Breast epithelium (tissue), 4 donors: ENCODE data around the gene LIMS1. TPM values are rescaled to one million over a fixed set of nuclear protein-coding genes. Genes with fewer than 3 reads are reported as not detected.
"Not testable (repeated sequence)": the region's sequence is repeated elsewhere in the genome, so short reads cannot be mapped to it uniquely, and the experiment has no call there.

Experiments used
- DNase-seq, 2 donors: peaks; one replicate each; pipeline ENCODE4 v3.0.0-alpha.2; 2019; ENCODE audit warnings: low spot score in 2 of 2
- H3K27ac ChIP-seq, 2 donors: fragments of 200-600 bp; sonication (generic) in 1 of 2; one replicate each; pipeline ENCODE4 v1.5.1; 2016 to 2019; ENCODE audit warnings: mild to moderate bottlenecking in 1 of 2
- H3K27me3 ChIP-seq, 2 donors: fragments of 200-600 bp; sonication (generic) in 1 of 2; one replicate each; pipeline versions ENCODE4 v1.5.1 to v1.6.0; 2017 to 2019; ENCODE audit warnings: control low read depth in 1 of 2, mild to moderate bottlenecking in 1 of 2
- H3K36me3 ChIP-seq: fragments of 200-600 bp; one replicate; pipeline ENCODE4 v1.5.1; 2019
- H3K4me1 ChIP-seq, 2 donors: fragments of 200-600 bp; sonication (generic); one replicate each; pipeline ENCODE4 v1.5.1; 2016 to 2019; ENCODE audit warnings: control low read depth in 1 of 2
- H3K4me3 ChIP-seq, 3 donors: fragments of 200-600 bp; sonication (generic); 1 replicate in 2 of 3; 2 replicates in 1 of 3; pipeline ENCODE4 v1.5.1; 2016 to 2019; ENCODE audit warnings: mild to moderate bottlenecking in 3 of 3, moderate library complexity in 2 of 3
- H3K9me3 ChIP-seq, 2 donors: fragments of 200-600 bp; sonication (generic) in 1 of 2; one replicate each; pipeline ENCODE4 v1.5.1; 2016 to 2019; ENCODE audit warnings: control low read depth in 1 of 2
- intact Hi-C: fragments of 100-400 bp; cut with DNase I; formaldehyde crosslinking; loops from one replicate; pipeline ENCODE4 v1.15.1; 2023; ENCODE audit warnings: low total_unique reads
- total RNA-seq, 3 donors: library from RNA; depleted of rRNA; stranded (reverse); fragments of >200 nt; gene quantifications; one replicate each; pipeline ENCODE4 v1.1.0, GENCODE V29; 2016

Gene LIMS1
- total RNA-seq, 3 donors from 2014 or later, result 66.5 to 123 (median 93.1) TPM

DNA sequence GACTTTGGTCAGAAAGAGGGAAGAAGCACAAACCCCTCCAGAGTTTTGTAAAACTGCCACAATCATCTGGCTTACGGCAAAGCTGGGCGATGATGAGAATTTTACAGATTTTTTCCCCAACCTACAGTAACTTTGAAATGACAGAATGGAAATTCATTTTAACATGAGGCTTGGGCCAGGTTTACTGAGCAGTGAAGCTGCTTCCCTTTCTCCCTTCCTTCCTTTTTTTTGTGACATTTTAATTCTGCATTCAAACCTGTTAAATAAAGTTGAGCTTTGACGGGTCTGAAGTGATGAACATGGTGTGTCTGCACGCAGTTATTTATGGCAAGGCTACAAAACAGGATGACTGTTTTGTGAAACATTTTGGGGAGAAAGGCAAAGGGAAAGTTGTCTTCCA, 123.2 kb downstream of the LIMS1 start:
- H3K27me3 ChIP-seq, H3K9me3 ChIP-seq, DNase-seq, H3K4me3 ChIP-seq, H3K27ac ChIP-seq, H3K36me3 ChIP-seq, intact Hi-C loops, H3K4me1 ChIP-seq: not testable (repeated sequence)

DNA sequence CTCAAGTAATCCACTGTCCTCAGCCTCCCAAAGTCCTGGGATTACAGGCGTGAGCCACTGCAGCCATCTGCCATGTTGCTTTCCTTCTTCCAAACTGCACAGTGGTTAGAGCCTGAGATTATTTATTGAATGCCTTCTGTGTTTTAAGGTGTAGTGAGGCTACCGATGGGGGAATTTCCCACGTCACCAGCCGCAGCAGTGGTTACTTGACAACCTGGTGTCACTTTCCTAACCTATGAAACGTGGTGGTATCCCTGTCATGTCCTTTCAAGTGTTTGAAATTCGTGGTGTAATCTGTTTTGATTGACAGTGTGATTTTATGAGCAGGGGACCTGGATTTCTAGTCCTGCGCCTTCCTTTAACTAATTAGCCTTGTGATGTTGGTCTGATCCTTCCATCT, 124.3 kb downstream of the LIMS1 start:
- DNase-seq, H3K27ac ChIP-seq, H3K36me3 ChIP-seq, H3K27me3 ChIP-seq, intact Hi-C loops, H3K4me3 ChIP-seq, H3K9me3 ChIP-seq, H3K4me1 ChIP-seq: not testable (repeated sequence)

DNA sequence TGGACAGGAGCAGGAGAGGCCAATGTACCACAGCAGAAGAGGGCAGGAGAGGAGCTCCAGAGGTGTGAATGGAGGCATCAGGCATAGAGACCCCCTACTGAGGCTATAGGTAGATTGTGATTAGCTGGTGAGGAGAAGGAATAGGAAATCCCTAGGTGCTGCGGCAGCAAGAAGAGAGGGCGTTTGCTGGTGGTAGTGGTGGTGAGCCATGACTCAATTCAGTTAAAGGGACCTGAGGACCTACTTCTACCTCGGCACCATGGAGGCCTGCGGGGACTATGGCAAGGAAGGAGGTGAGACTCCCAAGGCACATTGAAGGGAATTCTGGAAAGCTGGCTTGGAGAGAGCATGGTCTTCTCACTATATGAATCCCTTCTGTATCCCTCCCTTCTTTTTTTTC, 127.2 kb downstream of the LIMS1 start:
- DNase-seq, H3K27me3 ChIP-seq, intact Hi-C loops, H3K36me3 ChIP-seq, H3K4me3 ChIP-seq, H3K4me1 ChIP-seq, H3K9me3 ChIP-seq: not testable (repeated sequence)
- H3K27ac ChIP-seq, result peak overlapping the region in 1 of 2 donors; percentile 32

DNA sequence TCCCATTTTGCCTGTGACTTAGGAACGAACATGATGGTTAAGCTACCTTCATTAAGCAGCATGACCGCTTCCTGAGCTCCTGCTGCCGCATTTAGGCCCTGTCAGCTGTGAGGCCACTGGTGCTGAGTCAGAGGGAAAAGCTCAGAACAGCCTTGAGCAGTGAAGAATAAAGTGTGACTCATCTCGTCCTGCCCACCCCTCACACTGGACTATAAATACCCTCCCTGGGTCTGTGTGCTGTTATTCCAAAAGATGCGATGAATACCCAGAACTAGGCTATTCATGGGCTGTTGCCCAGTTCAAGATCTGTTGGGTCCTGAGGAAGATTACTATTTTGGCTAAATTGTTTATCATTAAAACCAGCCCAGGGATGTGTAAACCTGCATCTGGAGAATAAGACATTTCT, 127.9 kb downstream of the LIMS1 start:
- H3K36me3 ChIP-seq, H3K9me3 ChIP-seq, H3K4me1 ChIP-seq, H3K27me3 ChIP-seq, DNase-seq, intact Hi-C loops, H3K4me3 ChIP-seq: not testable (repeated sequence)
- peak overlapping the region in 1 of 2 donors; percentile 61 for H3K27ac ChIP-seq

DNA sequence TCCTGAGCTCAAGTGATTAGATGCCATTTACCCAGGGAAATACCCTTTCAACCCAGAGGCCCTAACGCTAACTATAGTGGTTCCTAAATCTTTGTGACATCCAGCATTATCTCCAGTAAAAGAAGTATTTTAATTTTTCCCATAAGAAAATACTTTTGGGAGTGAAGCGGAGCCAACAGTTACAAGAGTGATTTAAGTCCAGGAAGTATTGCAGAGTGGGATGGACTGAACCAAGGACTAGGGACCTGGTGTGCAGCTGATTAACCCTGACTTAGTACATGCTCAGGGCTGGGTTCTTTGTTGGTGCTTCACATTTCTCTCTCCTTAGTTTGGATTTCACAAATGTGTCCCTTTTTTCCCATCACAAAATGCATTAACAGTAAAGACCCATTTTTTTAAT, 129.1 kb downstream of the LIMS1 start:
- H3K27me3 ChIP-seq, intact Hi-C loops, DNase-seq, H3K4me3 ChIP-seq, H3K4me1 ChIP-seq, H3K36me3 ChIP-seq, H3K9me3 ChIP-seq, H3K27ac ChIP-seq: not testable (repeated sequence)

DNA sequence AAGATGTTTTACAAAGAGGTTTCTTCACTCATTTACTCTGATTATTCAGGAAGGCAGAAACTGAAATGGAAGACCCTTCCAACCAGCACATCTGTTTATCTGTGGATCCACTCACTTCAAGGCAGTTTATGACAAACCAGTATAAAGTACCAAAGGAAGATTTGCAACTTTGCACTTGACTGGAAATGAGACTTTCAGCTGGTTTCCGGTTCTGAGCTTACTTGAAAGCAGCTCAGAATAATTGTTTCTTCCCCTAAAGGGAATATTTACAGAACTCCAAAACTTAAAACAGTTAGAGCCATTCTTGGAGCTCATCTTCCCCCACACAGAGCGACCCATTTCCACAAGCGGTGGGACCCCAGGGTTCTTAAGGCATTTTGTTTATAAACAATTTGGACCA, 129.8 kb downstream of the LIMS1 start:
- H3K27me3 ChIP-seq, H3K27ac ChIP-seq, H3K4me1 ChIP-seq, H3K9me3 ChIP-seq, intact Hi-C loops, H3K4me3 ChIP-seq, H3K36me3 ChIP-seq, DNase-seq: not testable (repeated sequence)

DNA sequence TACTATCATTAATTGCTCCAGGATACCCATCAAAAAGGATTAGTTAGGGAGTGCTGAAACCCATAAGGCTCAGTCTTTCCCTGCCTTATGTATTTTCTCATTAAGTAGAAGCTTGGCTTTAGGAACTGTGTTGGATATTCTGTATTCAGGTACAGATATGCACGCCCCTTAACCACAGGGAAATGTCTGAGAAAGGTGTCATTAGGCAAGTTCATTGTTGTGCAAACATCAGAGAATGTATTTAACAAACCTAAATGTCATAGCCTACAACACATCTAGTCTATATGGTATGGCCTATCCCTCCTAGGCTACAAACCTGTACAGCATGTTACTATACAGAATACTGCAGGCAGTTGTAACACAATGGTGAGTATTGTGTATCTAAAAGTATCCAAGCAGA, 130.7 kb downstream of the LIMS1 start:
- H3K36me3 ChIP-seq, H3K4me3 ChIP-seq, H3K27me3 ChIP-seq, H3K9me3 ChIP-seq, intact Hi-C loops, H3K4me1 ChIP-seq, DNase-seq, H3K27ac ChIP-seq: not testable (repeated sequence)

DNA sequence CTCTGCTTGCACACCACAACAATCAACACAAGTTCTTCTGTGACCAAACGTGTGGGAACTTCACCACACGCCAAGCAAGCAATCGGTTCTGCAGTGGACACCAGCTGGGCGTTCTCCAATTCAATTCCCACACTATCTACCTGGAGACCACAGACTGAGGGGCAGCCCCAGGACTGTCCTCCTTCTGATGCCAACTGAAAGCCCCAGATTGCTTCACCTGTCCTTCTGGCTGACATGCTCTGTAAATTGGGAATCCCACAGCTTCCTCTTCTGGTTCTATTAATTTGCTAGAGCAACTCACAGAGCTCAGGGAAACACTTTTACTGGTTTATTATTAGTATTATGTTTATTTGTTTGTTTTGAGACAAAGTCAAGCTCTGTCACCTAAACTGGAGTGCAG, 131.7 kb downstream of the LIMS1 start:
- H3K4me1 ChIP-seq, H3K4me3 ChIP-seq, H3K27me3 ChIP-seq, H3K9me3 ChIP-seq, DNase-seq, intact Hi-C loops, H3K36me3 ChIP-seq, H3K27ac ChIP-seq: not testable (repeated sequence)

DNA sequence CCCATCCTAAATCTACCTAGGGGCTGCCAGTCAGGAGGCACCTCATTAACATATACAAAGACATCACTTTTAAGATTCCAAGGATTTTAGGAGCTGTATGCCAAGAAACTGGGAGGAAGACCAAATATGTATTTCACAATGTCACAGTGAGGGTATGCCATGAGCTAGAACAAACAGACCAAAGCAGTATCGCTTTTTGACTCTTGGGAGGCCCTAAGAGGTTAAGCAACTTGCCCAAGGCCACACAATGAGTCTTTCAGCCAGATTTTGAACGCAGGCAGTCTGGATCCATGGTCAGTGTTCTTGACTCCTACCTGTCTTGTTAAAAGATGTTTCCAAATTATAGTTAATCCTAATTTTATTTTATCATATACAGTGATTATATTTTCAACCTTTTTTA, 132.9 kb downstream of the LIMS1 start:
- H3K36me3 ChIP-seq, H3K4me1 ChIP-seq, H3K4me3 ChIP-seq, H3K9me3 ChIP-seq, H3K27me3 ChIP-seq, DNase-seq, intact Hi-C loops, H3K27ac ChIP-seq: not testable (repeated sequence)

DNA sequence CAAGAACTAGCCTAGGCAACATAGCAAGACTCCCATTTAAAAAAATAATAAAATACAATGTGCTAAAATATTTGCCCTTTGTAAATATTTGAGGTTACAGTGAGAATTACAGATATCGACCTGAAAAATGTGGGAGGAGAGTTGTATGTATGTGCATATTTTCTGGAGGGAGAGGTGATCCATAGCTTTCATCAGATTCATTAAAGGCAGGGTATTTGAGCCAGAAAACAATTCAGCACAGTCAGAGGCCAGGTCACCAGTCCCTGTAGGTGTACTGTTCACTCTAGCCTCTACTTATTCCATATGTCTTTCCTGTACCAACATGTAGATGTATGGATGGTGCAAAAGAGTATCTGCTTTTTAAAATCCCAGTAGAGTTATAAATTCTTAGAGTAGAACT, 136.0 kb downstream of the LIMS1 start:
- H3K4me1 ChIP-seq, intact Hi-C loops, H3K36me3 ChIP-seq, DNase-seq, H3K27me3 ChIP-seq, H3K9me3 ChIP-seq, H3K27ac ChIP-seq, H3K4me3 ChIP-seq: not testable (repeated sequence)

DNA sequence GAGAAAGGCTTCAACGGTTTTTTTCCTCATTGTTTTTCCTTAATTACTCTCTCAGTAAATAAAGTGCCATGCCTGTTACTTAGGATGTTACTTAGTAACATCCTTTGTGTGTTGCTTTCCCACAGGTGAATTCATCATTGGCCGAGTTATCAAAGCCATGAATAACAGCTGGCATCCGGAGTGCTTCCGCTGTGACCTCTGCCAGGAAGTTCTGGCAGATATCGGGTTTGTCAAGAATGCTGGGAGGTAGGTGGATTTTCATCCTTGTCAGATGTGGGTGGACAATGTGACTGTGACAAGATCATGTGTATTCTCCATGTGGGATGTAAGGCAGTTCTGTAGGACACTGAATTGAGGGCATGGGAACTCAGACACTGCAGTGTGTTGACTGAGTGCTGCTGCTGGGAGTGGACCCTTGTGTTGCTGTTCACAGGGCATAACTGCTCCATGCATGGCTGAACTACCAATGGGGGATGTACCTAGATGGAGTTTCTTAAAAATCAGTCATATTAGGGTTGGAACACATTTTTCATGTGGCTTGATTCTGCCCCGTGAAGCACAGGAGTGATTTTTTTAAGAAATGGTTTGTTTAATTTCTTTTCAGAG, 138.0 kb downstream of the LIMS1 start:
- H3K4me1 ChIP-seq, H3K27ac ChIP-seq, H3K4me3 ChIP-seq, H3K27me3 ChIP-seq, DNase-seq, H3K9me3 ChIP-seq, H3K36me3 ChIP-seq, intact Hi-C loops: not testable (repeated sequence)

DNA sequence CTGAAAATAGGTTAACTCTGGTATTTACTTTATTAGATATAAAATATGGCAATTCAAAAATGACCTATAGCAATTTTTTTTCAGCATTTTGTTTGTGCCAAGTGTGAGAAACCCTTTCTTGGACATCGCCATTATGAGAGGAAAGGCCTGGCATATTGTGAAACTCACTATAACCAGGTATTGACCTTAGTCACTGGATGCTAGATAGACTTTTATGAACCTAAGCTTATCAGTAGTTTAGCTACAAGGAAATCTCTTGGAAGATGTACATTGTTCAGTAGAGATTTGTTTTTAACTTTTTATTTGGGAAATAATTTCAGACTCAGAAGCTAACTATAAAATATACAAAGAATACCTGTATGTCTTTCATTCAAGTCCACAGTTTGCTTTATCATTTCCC, 142.3 kb downstream of the LIMS1 start:
- H3K27ac ChIP-seq, H3K4me1 ChIP-seq, H3K27me3 ChIP-seq, H3K36me3 ChIP-seq, intact Hi-C loops, H3K4me3 ChIP-seq, DNase-seq, H3K9me3 ChIP-seq: not testable (repeated sequence)

DNA sequence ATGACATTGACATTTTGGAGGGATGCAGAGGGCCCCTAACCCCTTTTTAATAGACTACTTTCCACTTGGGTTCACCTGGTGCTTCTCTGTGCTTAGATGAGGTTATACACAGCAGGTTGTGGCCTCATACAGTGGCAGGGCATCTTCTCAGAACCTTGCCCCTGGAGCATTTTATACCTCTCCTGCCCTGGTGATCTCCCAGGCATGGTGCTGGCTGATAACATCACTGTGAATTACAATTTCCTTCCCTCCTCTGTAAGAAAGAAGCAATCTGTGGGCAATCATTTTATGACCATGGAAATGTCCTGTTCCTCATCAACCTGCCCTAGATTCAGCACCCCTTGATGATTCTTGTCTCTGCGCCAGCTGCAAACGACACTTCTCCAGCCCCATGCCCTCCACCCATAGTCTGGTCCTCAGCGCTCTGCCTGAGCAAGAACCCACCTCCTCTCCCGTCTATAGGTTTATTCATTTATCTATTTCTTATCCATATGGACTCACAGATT, 143.0 kb downstream of the LIMS1 start:
- H3K4me1 ChIP-seq, DNase-seq, intact Hi-C loops, H3K27me3 ChIP-seq, H3K27ac ChIP-seq, H3K9me3 ChIP-seq, H3K4me3 ChIP-seq, H3K36me3 ChIP-seq: not testable (repeated sequence)
